ENCODE results near the gene DHCR7. TPM values are rescaled to one million over a fixed set of nuclear protein-coding genes. Genes with fewer than 3 reads are reported as not detected.

Gene DHCR7
- total RNA-seq, 2 experiments from 2014 or later: 29.5 to 30.1 TPM

DNA sequence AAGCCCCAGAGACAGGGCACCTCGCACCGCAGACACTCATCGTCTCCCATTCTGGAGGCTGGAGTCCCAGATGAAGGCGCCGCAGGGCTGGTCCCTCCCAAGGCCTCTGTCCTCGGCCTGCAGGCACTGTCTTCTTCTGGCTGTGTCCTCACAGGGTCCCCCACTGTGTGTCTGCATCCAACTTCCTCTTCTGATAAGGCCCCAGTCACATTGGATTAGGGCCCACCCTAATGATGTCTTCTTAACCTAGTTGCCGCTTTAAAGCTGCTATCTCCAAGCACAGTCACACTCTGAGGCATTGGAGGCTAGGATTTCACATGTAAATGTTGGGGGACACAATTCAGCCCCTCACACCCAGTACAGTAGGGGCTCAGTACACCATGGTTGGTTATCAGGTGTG lies 48.9 kb downstream of the DHCR7 start:
- Mint-ChIP-seq H3K36me3 (ENCODE audit: low read depth) (no peaks in the 10 kb centered on the region), H3K4me1 (no peaks in the 10 kb centered on the region), H3K4me3 (no peak overlapping the region), H3K27ac (no peak overlapping the region), H3K27me3 (no peaks in the 10 kb centered on the region), H3K9me3 (peaks cover 2% of the 10 kb centered on the region)
- POLR2A ChIA-PET: no interaction called here
- CTCF ChIA-PET: no interaction called here
- no peak for DNase-seq

GRCh38 chr11:71397961-71398360 lies 50.2 kb downstream of the DHCR7 start:
- H3K36me3 Mint-ChIP-seq (ENCODE audit: low read depth): no peaks in the 10 kb centered on the region
- no peak overlapping the region for H3K27ac Mint-ChIP-seq
- ChIA-PET POLR2A (interaction anchor here (0.5 kb wide), 1 partner anchor 60 kb away, joined by 3 read pairs; no protein-coding TSS in a partner anchor), CTCF (no interaction called here)
- H3K27me3 Mint-ChIP-seq: no peaks in the 10 kb centered on the region
- no peak overlapping the region for H3K4me3 Mint-ChIP-seq
- no peak for DNase-seq
- no peaks in the 10 kb centered on the region for H3K4me1 Mint-ChIP-seq
- H3K9me3 Mint-ChIP-seq: no peaks in the 10 kb centered on the region

GRCh38 chr11:71397331-71397860 lies 50.8 kb downstream of the DHCR7 start:
- H3K9me3 Mint-ChIP-seq: no peaks in the 10 kb centered on the region
- ChIA-PET POLR2A (no interaction called here), CTCF (no interaction called here)
- no peak for DNase-seq
- no peaks in the 10 kb centered on the region for H3K4me1 Mint-ChIP-seq
- no peaks in the 10 kb centered on the region for H3K36me3 Mint-ChIP-seq (ENCODE audit: low read depth)
- H3K27ac Mint-ChIP-seq: no peak overlapping the region
- no peaks in the 10 kb centered on the region for H3K27me3 Mint-ChIP-seq
- H3K4me3 Mint-ChIP-seq: no peak overlapping the region

DNA sequence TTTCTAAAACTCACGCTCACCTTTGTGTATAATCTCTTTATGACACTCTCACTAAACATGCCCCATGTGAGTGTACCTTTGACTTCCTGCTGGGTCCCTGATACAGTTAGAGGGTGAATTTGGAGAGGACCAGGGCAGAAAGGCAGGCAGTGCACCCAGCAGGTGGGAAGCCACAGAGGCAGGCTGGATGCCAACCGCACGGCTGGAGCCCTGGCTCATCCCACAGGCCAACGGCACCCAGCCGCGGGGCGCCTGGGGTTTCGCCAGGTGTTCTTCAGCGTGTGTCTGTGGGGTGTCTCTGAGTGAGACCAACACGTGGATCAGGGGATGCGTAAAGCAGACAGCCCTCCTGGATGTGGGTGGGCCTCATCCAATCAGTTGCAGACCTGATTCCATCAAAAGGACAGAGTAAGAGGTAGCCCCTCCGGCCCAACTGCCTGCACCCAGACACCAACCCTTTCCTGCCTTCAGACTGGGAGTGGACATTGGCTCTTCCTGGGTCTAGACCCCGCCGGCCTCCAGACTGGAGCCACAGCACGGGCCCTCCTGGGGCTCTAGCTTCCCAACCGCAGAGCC lies 51.6 kb downstream of the DHCR7 start:
- H3K27me3 Mint-ChIP-seq: no peaks in the 10 kb centered on the region
- H3K9me3 Mint-ChIP-seq: no peaks in the 10 kb centered on the region
- H3K36me3 Mint-ChIP-seq (ENCODE audit: low read depth): no peaks in the 10 kb centered on the region
- DNase-seq: no peak
- H3K4me3 Mint-ChIP-seq: no peak overlapping the region
- CTCF ChIA-PET: no interaction called here
- no peaks in the 10 kb centered on the region for H3K4me1 Mint-ChIP-seq
- no peak overlapping the region for H3K27ac Mint-ChIP-seq
- POLR2A ChIA-PET: no interaction called here

DNA sequence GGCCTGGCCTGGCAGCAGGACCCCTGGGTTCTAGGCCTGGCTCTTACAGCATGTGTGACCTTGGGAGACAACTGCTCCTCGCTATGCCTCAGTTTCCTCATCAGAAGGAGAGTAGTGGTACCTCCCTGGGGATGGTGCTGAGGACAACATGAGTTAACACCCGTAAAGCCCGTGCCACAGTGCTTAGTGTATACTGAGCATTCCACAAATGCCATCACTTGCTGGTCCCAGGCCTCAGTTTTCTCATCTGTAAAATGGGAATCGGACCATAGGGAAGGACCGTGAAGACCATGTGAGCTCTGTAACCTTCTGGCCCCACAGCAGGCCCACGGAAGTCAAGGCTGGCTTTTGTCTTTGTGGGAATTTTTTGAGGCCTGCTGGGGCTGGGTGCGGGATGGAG lies 52.4 kb downstream of the DHCR7 start:
- CTCF ChIA-PET: no interaction called here
- H3K4me3 Mint-ChIP-seq: no peak overlapping the region

DNA sequence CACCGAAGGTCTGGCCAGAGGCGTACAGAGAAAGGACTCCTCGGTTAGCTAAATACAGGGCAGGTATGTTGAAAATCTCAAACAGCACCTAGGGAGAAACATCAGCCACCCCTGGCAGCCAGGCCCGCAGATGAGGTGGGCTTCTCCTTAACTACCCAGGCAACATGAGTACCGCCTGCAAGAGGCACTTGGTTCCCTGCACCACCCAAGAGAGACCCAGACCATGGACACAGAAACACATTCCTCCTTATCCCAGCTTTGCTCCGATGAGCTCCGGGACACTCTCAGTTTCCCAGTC lies 53.0 kb downstream of the DHCR7 start:
- no peak for DNase-seq
- Mint-ChIP-seq H3K4me3 (no peak overlapping the region), H3K9me3 (no peaks in the 10 kb centered on the region), H3K27me3 (no peaks in the 10 kb centered on the region), H3K27ac (no peak overlapping the region), H3K36me3 (ENCODE audit: low read depth) (no peaks in the 10 kb centered on the region), H3K4me1 (no peaks in the 10 kb centered on the region)
- POLR2A ChIA-PET: no interaction called here
- CTCF ChIA-PET: no interaction called here

More for the DNA sequence above, 52.4 kb downstream of the DHCR7 start:
- no peaks in the 10 kb centered on the region for H3K27me3 Mint-ChIP-seq
- POLR2A ChIA-PET: no interaction called here
- no peaks in the 10 kb centered on the region for H3K36me3 Mint-ChIP-seq (ENCODE audit: low read depth)
- H3K9me3 Mint-ChIP-seq: no peaks in the 10 kb centered on the region
- no peak overlapping the region for H3K27ac Mint-ChIP-seq
- DNase-seq: no peak
- H3K4me1 Mint-ChIP-seq: no peaks in the 10 kb centered on the region

GRCh38 chr11:71393283-71393682 lies 54.9 kb downstream of the DHCR7 start:
- H3K36me3 Mint-ChIP-seq (ENCODE audit: low read depth): no peaks in the 10 kb centered on the region
- no peaks in the 10 kb centered on the region for H3K27me3 Mint-ChIP-seq
- DNase-seq: no peak
- peaks cover 2% of the 10 kb centered on the region for H3K9me3 Mint-ChIP-seq
- H3K27ac Mint-ChIP-seq: no peak overlapping the region
- ChIA-PET CTCF (no interaction called here), POLR2A (no interaction called here)
- H3K4me3 Mint-ChIP-seq: no peak overlapping the region
- no peaks in the 10 kb centered on the region for H3K4me1 Mint-ChIP-seq

- ChIA-PET POLR2A (no interaction called here), CTCF (interaction anchor here (1.2 kb wide), 1 partner anchor 26 kb away, joined by 5 read pairs; no protein-coding TSS in a partner anchor)
- no peak overlapping the region for H3K27ac Mint-ChIP-seq
- no peak overlapping the region for H3K4me3 Mint-ChIP-seq
- DNase-seq: no peak
- H3K36me3 Mint-ChIP-seq (ENCODE audit: low read depth): no peaks in the 10 kb centered on the region
- H3K9me3 Mint-ChIP-seq: peaks cover 12% of the 10 kb centered on the region
- H3K27me3 Mint-ChIP-seq: no peaks in the 10 kb centered on the region
- no peaks in the 10 kb centered on the region for H3K4me1 Mint-ChIP-seq
Observed at GRCh38 chr11:71391796-71392195, 56.4 kb downstream of the DHCR7 start.

DNA sequence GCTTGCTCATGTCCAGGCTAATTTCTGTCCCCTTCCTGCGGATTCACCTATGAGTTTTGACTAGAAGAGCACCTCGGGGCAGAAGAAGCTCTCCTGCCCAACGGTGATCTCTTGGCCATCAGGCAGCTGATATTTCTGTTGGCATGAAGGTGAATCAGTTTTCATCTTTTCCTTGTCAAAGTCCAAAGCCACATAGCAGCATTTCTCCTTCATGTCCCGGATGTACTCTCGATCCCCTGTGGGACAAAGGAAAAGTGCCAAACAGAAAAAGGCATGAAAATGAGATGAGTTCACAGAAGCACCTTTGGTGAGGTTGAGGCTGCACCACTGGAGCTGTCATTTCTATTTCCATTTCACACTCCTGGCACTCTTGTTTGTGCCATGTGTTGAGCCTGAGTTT lies 56.8 kb downstream of the DHCR7 start:
- Mint-ChIP-seq H3K9me3 (peaks cover 12% of the 10 kb centered on the region), H3K4me1 (no peaks in the 10 kb centered on the region), H3K27me3 (no peaks in the 10 kb centered on the region), H3K27ac (no peak overlapping the region), H3K36me3 (ENCODE audit: low read depth) (no peaks in the 10 kb centered on the region), H3K4me3 (no peak overlapping the region)
- ChIA-PET POLR2A (no interaction called here), CTCF (interaction anchor here (1.2 kb wide), 1 partner anchor 26 kb away, joined by 5 read pairs; no protein-coding TSS in a partner anchor)
- no peak for DNase-seq

- no peak for DNase-seq
- no peaks in the 10 kb centered on the region for H3K27me3 Mint-ChIP-seq
- CTCF ChIA-PET: no interaction called here
- H3K36me3 Mint-ChIP-seq (ENCODE audit: low read depth): no peaks in the 10 kb centered on the region
- no peaks in the 10 kb centered on the region for H3K4me1 Mint-ChIP-seq
- H3K4me3 Mint-ChIP-seq: no peak overlapping the region
- POLR2A ChIA-PET: no interaction called here
- H3K9me3 Mint-ChIP-seq: peaks cover 12% of the 10 kb centered on the region
- no peak overlapping the region for H3K27ac Mint-ChIP-seq
Observed at GRCh38 chr11:71388637-71389235, 59.5 kb downstream of the DHCR7 start.

DNA sequence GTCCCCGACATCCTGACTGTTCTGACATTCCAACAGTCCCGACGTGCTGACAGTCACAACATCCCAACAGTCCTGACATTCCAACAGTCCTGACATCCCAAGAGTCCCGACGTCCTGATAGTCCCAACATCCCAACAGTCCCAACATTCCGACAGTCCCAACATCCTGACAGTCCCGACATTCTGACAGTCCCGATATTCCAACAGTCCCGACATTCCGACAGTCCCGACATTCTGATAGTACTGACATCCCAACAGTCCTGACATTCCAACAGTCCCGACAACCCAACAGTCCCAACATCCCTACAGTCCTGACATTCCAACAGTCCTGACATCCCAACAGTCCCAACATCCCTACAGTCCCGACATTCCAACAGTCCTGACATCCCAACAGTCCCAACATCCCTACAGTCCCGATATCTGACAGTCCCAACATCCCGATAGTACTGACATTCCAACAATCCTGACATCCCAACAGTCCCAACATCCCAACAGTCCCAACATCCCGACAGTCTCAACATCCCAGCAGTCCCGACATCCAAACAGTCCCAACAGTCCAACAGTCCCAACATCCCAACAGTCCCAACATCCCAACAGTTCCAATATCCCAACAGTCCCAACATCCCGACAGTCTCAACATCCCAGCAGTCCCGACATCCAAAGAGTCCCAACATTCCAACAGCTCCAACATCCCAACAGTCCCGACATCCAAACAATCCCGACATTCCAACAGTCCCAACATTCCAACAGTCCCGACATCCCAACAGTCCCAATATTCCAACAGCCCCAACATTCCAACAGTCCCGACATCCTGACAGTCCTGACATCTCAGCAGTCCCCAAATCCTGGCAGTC lies 60.2 kb downstream of the DHCR7 start:
- Mint-ChIP-seq H3K4me3 (no peak overlapping the region), H3K9me3 (peaks cover 12% of the 10 kb centered on the region), H3K27ac (no peak overlapping the region), H3K36me3 (ENCODE audit: low read depth) (no peaks in the 10 kb centered on the region), H3K4me1 (no peaks in the 10 kb centered on the region), H3K27me3 (no peaks in the 10 kb centered on the region)
- CTCF ChIA-PET: no interaction called here
- POLR2A ChIA-PET: no interaction called here
- no peak for DNase-seq

DNA sequence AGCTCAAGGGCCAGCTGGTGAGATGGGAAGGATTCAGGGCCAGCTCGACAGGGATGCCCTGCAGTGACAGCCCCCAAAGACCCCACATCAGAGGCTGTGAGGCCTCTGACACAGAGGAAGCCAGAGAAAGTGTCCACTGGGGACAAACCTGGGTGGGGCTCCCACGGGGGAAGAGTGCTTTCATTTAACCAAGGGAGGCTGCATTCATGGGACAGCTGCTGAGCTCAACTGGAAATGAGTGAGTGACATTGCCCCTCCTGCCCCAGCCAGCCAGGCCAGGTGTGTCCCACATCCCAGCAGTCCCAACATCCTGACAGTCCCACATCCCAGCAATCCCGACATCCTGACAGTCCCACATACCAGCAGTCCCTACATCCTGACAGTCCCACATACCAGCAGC lies 61.0 kb downstream of the DHCR7 start:
- peak; percentile 7 for DNase-seq
- H3K27ac Mint-ChIP-seq: no peak overlapping the region
- no peaks in the 10 kb centered on the region for H3K4me1 Mint-ChIP-seq
- ChIA-PET CTCF (no interaction called here), POLR2A (no interaction called here)
- peaks cover 12% of the 10 kb centered on the region for H3K9me3 Mint-ChIP-seq
- H3K36me3 Mint-ChIP-seq (ENCODE audit: low read depth): no peaks in the 10 kb centered on the region
- no peak overlapping the region for H3K4me3 Mint-ChIP-seq
- H3K27me3 Mint-ChIP-seq: no peaks in the 10 kb centered on the region

DNA sequence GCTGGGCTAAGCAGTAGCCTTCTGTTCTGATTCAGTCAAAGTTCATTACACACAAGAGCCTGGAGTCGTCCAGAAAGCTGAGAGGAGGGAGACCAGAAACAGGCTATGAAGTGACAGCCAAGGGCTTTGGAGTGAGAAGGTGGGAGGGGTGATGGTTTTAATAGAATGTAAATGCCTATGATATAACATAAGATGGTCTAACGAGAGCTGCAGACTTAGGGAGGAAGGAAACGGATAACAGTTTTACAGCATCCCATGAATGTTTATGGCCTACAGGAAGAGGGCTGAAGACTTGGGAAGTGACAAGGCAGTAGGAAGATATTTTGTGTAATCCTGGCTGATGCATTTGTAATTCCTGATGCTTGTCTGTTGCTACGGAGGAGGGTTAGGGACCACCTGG lies 62.0 kb downstream of the DHCR7 start:
- H3K9me3 Mint-ChIP-seq: peaks cover 12% of the 10 kb centered on the region
- CTCF ChIA-PET: no interaction called here
- H3K27ac Mint-ChIP-seq: no peak overlapping the region
- no peak for DNase-seq
- H3K27me3 Mint-ChIP-seq: no peaks in the 10 kb centered on the region
- POLR2A ChIA-PET: no interaction called here
- no peaks in the 10 kb centered on the region for H3K36me3 Mint-ChIP-seq (ENCODE audit: low read depth)
- H3K4me1 Mint-ChIP-seq: no peaks in the 10 kb centered on the region
- no peak overlapping the region for H3K4me3 Mint-ChIP-seq

Measured in activated CD4-positive, alpha-beta T cell treated with anti-CD3 and anti-CD28 coated beads, Interleukin-2, amount 10 ng/mL, durations not matched to agents 7 days and 5 days (primary cell).